GM19099 (cell line): Measurements from ENCODE around the gene TNS1.

Source experiments
- POLR2A ChIP-seq: IDR thresholded peaks from 3 replicates; pipeline ENCODE4 v1.6.1; 2011; ENCODE audit warnings: low read depth; ENCODE audit not compliant: insufficient read length; ENCODE audit errors: extremely low read depth

TNS1 gene

GRCh38 chr2:218002845-218003180 is at the start of gene TNS1:
TSS of gene TNS1 (minus strand) at chr2:218002995. CDS start at chr2:218002872, 123 bp downstream.
- no peak for TF ChIP-seq POLR2A

- no peak for TF ChIP-seq POLR2A
Measured at GRCh38 chr2:218051903-218052302, 49.1 kb upstream of the TNS1 start.

GRCh38 chr2:218047536-218048225 is 44.9 kb upstream of the TNS1 start:
- no peak for TF ChIP-seq POLR2A

GRCh38 chr2:218046238-218046637 is 43.4 kb upstream of the TNS1 start:
- no peak for TF ChIP-seq POLR2A

- TF ChIP-seq POLR2A, result no peak
Measured at GRCh38 chr2:218043701-218044109, 40.9 kb upstream of the TNS1 start.

- TF ChIP-seq POLR2A, result no peak
Measured at GRCh38 chr2:218043100-218043499, 40.3 kb upstream of the TNS1 start.

GRCh38 chr2:218041302-218042168 is 38.7 kb upstream of the TNS1 start:
- TF ChIP-seq POLR2A, result peak; percentile 39

GRCh38 chr2:218040883-218041282 is 38.1 kb upstream of the TNS1 start:
- peak; percentile 30 for TF ChIP-seq POLR2A

- no peak for TF ChIP-seq POLR2A
Measured at GRCh38 chr2:218039171-218039570, 36.4 kb upstream of the TNS1 start.

GRCh38 chr2:218036371-218036770 is 33.6 kb upstream of the TNS1 start:
- no peak for TF ChIP-seq POLR2A

- TF ChIP-seq POLR2A, result no peak
Measured at GRCh38 chr2:218035463-218036100, 32.8 kb upstream of the TNS1 start.

GRCh38 chr2:218034497-218035213 is 31.9 kb upstream of the TNS1 start:
- peak; percentile 31 for TF ChIP-seq POLR2A

GRCh38 chr2:218033590-218034496 is 31.0 kb upstream of the TNS1 start:
- TF ChIP-seq POLR2A, result no peak

GRCh38 chr2:218033208-218033589 is 30.4 kb upstream of the TNS1 start:
- no peak for TF ChIP-seq POLR2A
